Measurements from ENCODE around the gene PTGIS.

PTGIS gene

DNA sequence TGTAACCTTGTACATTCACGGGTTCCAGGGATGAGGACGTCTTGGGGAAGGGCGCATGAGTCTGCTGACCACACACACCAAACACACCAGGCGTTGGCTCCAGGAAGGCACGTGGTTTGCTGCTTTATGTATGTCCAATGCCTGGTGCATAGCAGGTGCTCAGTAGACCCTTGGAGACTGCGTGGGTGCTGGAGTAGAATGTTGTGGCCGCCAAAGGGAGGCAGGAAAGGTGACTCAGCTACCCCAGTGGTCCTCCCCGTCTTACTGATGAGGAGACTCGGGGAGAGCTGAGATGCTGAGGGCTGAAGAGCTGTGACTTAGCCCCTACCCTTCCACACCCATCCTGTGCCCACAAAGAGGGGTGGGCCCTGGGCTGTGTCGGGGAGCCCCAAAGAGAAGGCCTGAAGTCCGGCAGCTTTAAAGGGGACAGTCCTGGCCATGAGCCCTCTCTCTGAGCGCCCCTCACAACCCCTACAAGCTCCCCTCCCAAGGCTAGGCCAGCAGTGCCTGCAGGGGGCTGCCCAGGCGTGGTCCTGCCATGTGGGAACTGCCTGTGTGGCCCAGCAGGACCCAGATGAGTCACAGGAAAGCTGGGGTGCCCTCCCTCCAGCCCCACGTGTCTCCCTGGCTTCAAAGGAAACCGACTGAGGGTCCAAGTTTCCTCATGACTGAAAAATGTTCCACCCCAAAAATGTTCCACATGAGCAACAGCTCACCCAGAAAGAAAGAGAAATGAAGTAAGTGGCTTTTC is 28.0 kb upstream of the PTGIS start:
- DNase-seq (ENCODE audit: low read depth) = no peak

DNA sequence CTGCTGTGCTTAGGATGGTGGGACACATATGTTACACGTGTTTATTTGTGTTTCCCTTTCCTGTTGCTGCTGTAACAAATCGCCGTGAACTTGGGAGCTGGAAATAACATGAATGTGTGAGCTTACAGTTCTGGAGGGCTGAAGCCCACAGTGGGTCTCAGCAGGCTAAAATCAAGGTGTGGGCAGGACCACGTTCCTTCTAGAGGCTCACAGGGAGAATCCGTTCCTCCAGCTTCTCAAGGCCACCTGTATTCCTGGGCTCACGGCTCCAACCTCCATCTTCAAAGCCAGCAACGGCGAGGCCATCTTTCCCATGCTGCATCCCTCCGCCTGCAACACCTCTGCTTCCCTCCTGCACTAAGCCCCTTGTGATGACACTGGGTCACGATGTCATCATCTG is 27.4 kb upstream of the PTGIS start:
- no peak for DNase-seq (ENCODE audit: low read depth)

GRCh38 chr20:49594931-49595315 is 27.0 kb upstream of the PTGIS start:
- DNase-seq (ENCODE audit: low read depth) = no peak

GRCh38 chr20:49594143-49594930 is 26.4 kb upstream of the PTGIS start:
- no peak for DNase-seq (ENCODE audit: low read depth)

DNA sequence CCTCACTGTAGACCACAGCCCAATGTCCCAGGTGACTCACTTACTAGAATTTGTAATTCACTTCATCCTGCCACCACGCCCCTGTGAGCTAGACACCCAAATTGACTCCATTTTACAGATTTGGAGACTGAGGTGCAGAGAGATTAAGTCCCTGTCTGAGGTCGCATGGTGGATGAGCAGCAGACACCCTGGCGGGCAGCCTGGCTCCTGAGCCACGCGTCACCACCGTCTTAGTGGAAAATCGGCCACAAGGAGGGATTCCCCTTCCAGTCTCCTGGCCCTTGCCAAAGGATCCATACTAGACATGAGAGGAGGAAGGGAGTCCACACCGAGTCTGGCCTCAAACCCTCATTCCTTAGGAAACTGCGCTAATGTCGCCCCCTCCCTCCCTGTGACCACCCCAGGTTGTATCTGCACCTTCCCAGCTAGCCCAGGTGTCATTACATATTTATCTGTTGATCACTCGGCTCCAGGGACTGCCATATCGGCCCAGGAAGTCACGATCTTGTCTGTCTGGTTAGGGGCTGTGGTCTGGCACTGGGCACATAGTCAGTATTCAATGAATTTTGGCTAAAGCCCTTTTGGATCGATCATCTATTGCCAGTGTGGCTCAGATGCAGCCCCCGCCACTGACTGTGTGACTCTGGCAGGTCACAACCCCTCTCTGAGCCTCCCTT is 25.7 kb upstream of the PTGIS start:
- no peak for DNase-seq (ENCODE audit: low read depth)

DNA sequence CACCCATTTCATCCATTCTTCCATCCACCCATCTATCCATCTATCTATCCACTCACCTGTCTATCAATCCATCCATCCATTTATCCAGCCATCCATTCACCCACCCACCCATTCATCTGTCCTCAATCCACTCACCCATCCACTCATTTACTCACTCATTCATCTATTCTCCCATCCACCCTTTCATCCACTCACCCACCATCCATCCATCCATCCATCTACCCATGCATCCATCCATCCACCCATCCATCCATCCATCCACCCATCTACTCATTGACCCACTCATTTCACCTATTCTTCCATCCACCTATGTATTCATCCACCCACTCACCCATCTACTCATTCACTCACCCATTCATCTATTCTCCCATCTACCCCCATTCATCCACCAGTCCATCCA is 24.2 kb upstream of the PTGIS start:
- DNase-seq (ENCODE audit: low read depth) = no peak

DNA sequence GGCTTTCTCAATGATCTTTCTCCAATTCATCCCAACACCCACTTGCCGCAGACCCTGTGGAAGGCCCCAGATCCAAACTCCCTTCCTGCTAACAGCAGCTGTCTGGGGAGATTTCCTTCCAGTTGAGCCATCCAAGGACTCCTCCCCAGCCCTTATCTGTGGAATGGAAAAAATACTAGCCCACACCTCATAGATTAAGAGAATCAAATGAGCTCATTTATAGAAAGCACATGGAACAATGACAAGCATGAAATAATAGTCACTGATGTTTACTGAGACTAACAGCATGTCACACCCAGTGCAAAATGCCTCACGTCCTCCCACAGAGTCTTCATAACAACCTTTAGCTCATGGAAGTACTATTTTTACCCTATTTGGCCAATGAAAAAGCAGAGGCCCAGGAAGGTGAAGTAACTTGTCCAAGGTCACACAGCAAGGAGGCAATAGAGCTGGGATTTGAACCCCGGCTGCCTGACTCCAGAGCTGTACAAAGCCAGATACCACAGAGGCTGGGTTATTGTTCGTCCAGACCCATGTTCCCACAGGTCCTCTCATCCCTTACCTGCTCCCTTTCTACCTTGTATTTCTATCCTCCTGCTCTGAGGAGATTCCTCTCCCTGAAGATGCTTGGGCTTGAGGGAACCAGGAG is 23.4 kb upstream of the PTGIS start:
- DNase-seq (ENCODE audit: low read depth) = no peak

DNA sequence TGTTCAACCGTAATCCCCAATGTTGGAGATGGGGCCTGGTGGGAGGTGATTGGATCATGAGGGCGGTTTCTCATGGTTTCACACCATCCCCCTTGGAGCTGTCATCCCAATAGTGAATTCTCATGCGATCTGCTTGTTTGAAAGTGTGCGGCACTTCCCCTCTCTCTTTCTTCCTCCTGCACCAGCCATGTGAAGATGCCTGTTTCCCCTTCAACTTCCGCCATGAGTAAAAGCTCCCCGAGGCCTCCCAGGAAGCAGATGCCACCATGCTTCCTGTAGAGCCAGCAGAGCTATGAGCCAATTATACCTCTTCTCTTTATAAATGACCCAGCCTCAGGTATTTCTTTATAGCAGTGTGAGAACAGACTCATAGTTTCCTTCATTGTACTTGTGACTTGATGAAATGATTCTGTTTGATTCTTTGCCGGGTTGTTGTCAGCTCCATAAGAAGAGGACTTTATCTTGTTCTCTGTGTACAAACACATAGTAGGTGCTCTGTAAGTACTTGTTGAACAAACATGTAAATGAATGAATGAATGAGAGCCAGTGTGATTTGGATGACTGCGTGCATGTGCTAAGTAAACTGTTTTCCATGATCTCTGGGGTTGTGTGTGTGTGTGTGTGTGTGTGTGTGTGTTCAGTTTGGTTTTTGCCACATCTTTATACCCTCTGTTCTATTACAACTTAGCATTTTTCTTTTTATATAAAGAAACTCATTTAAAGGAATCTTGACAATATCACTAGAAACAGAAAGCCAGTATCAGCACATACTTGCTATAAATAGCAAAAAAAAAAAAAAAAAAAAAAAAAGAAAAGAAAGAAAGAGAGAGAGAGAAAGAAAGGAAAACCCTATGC is 22.5 kb upstream of the PTGIS start:
- DNase-seq (ENCODE audit: low read depth) = no peak

- no peak for DNase-seq (ENCODE audit: low read depth)
Measured at GRCh38 chr20:49589747-49590146, 21.8 kb upstream of the PTGIS start.

GRCh38 chr20:49587111-49587570 is 19.2 kb upstream of the PTGIS start:
- no peak for DNase-seq (ENCODE audit: low read depth)

DNA sequence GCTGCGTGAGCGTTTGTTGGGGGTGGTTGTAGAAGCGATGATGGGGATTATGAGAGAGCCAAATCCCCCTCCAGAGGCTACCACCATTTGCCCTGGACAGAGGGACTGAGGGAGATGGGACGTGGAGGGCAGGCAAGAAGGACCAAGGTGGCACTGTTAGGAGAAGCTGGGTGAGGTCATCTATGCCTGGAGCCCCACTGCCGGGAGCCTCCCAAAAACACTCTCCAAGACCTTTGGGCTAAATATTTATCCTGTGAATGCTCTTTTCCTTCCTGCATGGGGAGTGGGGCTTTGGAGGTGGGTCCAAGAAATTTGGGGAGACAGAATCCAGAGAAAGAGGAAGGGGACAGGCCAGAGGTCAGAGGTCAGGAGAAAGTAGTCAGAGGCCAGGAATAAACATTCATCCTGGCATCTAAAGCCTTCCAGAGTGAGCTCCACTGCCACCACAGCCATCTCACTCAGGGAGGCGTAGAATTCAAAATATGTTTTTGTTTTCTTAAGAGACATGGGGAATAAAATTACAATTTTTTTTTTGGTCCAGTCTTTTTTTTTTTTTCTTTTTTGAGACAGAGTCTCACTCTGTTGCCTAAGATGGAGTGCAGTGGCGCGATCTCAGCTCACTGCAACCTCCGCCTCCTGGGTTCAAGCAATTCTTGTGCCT is 17.8 kb upstream of the PTGIS start:
- no peak for DNase-seq (ENCODE audit: low read depth)

DNA sequence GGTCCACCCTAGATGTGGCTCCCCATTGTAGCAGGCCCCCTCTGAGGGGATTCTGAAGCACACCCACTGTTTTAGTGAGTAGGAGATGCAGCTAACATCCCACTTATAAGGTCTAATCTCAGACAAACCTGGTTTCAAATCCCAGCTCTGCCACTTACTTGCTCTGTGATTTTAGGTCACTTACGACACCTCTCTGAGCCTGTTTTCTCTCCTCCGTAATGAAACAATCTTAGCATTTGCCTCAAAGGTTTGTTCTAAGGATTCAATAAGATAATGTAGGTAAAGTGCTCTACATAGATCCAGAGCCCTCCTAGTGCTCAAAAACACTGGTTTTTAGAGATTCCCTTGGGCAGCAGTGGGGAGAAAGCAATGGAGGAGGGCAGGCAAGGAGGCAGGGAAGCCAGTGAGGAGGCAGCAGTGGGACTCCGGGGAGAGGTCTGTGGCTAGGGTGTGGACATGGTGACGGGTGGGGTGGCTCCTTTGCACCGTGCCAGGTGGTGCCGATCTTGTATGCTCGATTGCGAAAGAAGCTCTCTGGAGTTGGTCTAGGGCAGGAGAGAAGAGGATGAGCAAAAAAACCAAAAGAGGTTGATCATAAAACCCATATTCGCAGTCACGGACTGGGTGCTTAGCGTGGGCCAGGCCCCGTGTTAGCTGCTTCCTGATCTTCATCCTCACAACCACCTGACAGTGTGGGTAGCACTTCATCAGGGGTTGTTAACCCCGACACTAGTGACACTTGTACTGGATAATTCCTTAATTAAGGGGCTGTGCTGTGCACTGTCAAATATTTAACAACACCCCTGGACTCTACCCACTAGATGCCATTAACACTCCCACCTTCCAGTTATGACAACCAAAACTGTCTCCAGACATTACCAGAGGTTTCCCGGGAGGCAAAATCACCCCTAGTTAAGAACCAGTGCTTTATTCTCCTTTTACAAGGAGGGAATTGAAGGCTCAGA is 16.8 kb upstream of the PTGIS start:
- DNase-seq (ENCODE audit: low read depth) = no peak

DNA sequence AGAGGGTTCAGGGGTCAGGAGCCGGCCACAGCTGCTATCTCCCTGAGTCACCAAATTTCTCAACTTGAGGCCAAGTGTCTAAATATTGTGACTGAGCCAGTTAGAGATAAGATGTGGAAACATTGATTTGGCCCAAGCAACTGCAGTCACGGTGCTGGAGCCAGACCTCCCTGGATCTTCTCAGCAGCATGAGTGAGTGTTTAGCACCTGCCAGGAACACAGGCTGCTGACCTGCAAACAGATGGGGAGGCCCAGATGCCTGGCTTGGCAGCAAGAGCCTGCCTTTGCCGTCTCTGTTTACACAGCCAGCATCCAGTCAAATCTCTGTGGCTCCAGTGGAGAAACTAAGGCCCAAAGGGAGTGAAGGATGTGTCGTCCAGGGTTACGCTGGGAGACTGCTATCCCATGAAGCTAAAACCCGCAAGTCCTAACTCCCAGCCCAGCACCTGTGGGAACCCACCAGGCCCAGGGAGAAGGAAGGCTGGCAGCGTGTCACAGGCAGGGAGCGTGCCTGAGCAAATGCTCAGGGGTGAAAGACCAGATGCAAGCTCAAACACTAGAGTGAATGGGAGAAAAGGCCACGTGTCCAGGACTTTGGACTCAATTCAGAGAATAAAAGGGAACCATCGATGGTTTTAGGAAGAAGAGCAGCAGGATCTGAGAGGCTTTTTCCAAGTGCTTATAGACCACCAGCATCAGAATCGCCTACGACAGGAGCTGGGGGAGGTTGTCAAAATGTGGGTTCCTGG is 15.9 kb upstream of the PTGIS start:
- no peak for DNase-seq (ENCODE audit: low read depth)

- no peak for DNase-seq (ENCODE audit: low read depth)
Measured at GRCh38 chr20:49583343-49583668, 15.4 kb upstream of the PTGIS start.

- no peak for DNase-seq (ENCODE audit: low read depth)
Measured at GRCh38 chr20:49582413-49583334, 14.7 kb upstream of the PTGIS start.

DNA sequence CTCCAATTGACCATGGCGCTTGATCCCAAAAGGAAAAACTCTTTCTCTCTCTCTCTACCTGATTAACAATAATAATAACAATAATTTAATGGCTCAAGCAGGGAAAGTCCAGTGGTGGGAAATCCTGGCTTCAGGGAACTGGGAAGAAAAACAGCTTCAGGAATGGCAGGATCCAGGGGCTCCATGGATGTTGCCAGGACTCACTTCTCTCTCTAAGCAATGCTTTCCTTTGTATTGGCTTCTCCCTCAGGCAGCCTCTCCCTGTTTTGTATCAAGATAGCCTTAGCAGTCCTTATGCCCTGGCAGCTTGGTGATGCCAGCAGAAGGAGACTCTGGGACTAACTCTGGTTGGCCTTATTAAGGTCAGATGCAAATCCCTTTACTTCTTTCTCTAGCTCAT is 13.5 kb upstream of the PTGIS start:
- no peak for DNase-seq (ENCODE audit: low read depth)

DNA sequence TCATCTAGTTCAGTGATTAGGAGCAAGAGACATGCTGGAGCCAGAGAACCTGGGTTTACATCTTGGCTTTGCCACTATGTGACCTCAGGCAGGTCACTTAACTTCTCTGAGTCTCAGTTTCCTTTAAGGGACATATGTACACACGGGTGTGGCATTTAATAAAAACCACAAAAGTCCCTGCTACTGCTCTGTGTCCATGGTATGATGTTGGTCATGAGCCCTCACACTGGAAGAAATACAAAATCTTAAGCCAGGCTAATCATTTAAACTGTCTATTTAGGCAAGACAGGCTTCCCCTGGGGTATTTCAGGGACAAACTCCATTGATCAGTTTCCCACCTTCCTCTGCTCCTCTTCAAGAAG is 12.9 kb upstream of the PTGIS start:
- DNase-seq (ENCODE audit: low read depth) = no peak
